ENCODE results near the gene GSTO1. TPM values are rescaled to one million over a fixed set of nuclear protein-coding genes. Genes with fewer than 3 reads are reported as not detected.

The GSTO1 gene
- polyA plus RNA-seq, 1 donor from 2014 or later, result 3.5 TPM

GRCh38 chr10:104262055-104262454, 7.4 kb downstream of the GSTO1 start:
- Histone ChIP-seq H3K9ac (ENCODE audit: low read length) (no peak overlapping the region), H3K4me3 (ENCODE audit: low read length) (no peak overlapping the region), H3K9me3 (ENCODE audit: low read length) (no peaks in the 10 kb centered on the region), H3F3A (ENCODE audit: insufficient read depth, low read length, poor library complexity, severe bottlenecking) (no peaks in the 10 kb centered on the region), H3K36me3 (ENCODE audit: insufficient read depth, low read length) (no peaks in the 10 kb centered on the region), H3K79me2 (replicated peaks; ENCODE audit: insufficient read depth, low read length) (peaks cover 5% of the 10 kb centered on the region), H3K27ac (ENCODE audit: low read length) (no peak overlapping the region), H3K4me2 (ENCODE audit: low read length) (no peak overlapping the region), H3K27me3 (ENCODE audit: insufficient read depth, low read depth, low read length) (no peaks in the 10 kb centered on the region), H2AFZ (ENCODE audit: low read depth, low read length) (no peak overlapping the region), H3K9me2 (ENCODE audit: insufficient read depth, low read length) (no peaks in the 10 kb centered on the region), H4K20me1 (ENCODE audit: insufficient read depth) (no peaks in the 10 kb centered on the region)
- no peak for TF ChIP-seq EP300 (conservative IDR thresholded peaks at IDR 0.05; ENCODE audit: poor library complexity, severe bottlenecking)

- H3K4me3 ChIP-seq (ENCODE audit: low read length), result no peak overlapping the region
- H3K9me2 ChIP-seq (ENCODE audit: insufficient read depth, low read length), result no peaks in the 10 kb centered on the region
- no peaks in the 10 kb centered on the region for H3K9me3 ChIP-seq (ENCODE audit: low read length)
- H3K27ac ChIP-seq (ENCODE audit: low read length), result no peak overlapping the region
- H2AFZ ChIP-seq (ENCODE audit: low read depth, low read length), result no peak overlapping the region
- no peaks in the 10 kb centered on the region for H3K36me3 ChIP-seq (ENCODE audit: insufficient read depth, low read length)
- no peaks in the 10 kb centered on the region for H3K27me3 ChIP-seq (ENCODE audit: insufficient read depth, low read depth, low read length)
- H4K20me1 ChIP-seq (ENCODE audit: insufficient read depth), result no peaks in the 10 kb centered on the region
- H3K79me2 ChIP-seq (replicated peaks; ENCODE audit: insufficient read depth, low read length), result peaks cover 18% of the 10 kb centered on the region
- H3K9ac ChIP-seq (ENCODE audit: low read length), result no peak overlapping the region
- H3K4me2 ChIP-seq (ENCODE audit: low read length), result no peak overlapping the region
- TF ChIP-seq TAF1 (IDR thresholded peaks at IDR 0.05; ENCODE audit: low read depth), result no peak
- no peak for TF ChIP-seq REST (IDR thresholded peaks at IDR 0.05; ENCODE audit: borderline replicate concordance)
- TF ChIP-seq EP300 (conservative IDR thresholded peaks at IDR 0.05; ENCODE audit: poor library complexity, severe bottlenecking), result no peak
- TF ChIP-seq EZH2 (IDR thresholded peaks at IDR 0.05; ENCODE audit: borderline replicate concordance, insufficient read depth, low read length, poor library complexity, severe bottlenecking), result no peak
- no peak for TF ChIP-seq POLR2AphosphoS5 (IDR thresholded peaks at IDR 0.05)
- TF ChIP-seq RAD21 (conservative IDR thresholded peaks at IDR 0.05), result no peak
- no peak for TF ChIP-seq MXI1 (conservative IDR thresholded peaks at IDR 0.05; ENCODE audit: poor library complexity, severe bottlenecking)
- no peak for TF ChIP-seq SMC3 (conservative IDR thresholded peaks at IDR 0.05; ENCODE audit: poor library complexity)
- TF ChIP-seq CTCF (IDR thresholded peaks at IDR 0.05; ENCODE audit: poor library complexity, severe bottlenecking), result no peak
- H3F3A ChIP-seq (ENCODE audit: insufficient read depth, low read length, poor library complexity, severe bottlenecking), result no peaks in the 10 kb centered on the region
These were observed 10.1 kb downstream of the GSTO1 start for GRCh38 chr10:104264783-104265182.

All from neural cell (in vitro differentiated cells).